Measurements from ENCODE around the gene IGSF6.

Gene IGSF6

GRCh38 chr16:21598701-21599121, 53.7 kb downstream of the IGSF6 start:
- DNase-seq, result no peak

- no peak for DNase-seq
Observed at GRCh38 chr16:21598206-21598605, 54.2 kb downstream of the IGSF6 start.

- no peak for DNase-seq
Observed at GRCh38 chr16:21597561-21598030, 54.8 kb downstream of the IGSF6 start.

- no peak for DNase-seq
Observed at GRCh38 chr16:21593530-21594289, 58.7 kb downstream of the IGSF6 start.

GRCh38 chr16:21592191-21592590, 60.2 kb downstream of the IGSF6 start:
- no peak for DNase-seq

GRCh38 chr16:21590796-21591195, 61.6 kb downstream of the IGSF6 start:
- DNase-seq, result no peak

- no peak for DNase-seq
Observed at GRCh38 chr16:21590287-21590686, 62.1 kb downstream of the IGSF6 start.

GRCh38 chr16:21589551-21589950, 62.9 kb downstream of the IGSF6 start:
- DNase-seq, result no peak
